Endothelial cell of umbilical vein (primary cell): ENCODE measurements around the gene ZNF462. TPM values are rescaled to one million over a fixed set of nuclear protein-coding genes. Genes with fewer than 3 reads are reported as not detected.

Experiments used
- BruUV-seq: library from RNA; stranded (reverse); fragments of 400-500 nt; replicated peaks from 2 replicates; lab custom pipeline; 2021; lab: Mats Ljungman, UMichigan
- CTCF ChIA-PET: fragments of 300-600, 350-600 bp; sonication (Branson Sonifier 250); formaldehyde crosslinking; loops from one replicate; lab custom pipeline; 2021; ENCODE audit warnings: antibody characterized with exemption, inconsistent platforms; lab: Charles Lee
- POLR2A ChIA-PET: fragments of 300-600, 350-600 bp; sonication (Branson Sonifier 250); formaldehyde crosslinking; loops from one replicate; lab custom pipeline; 2021; ENCODE audit warnings: antibody characterized with exemption, inconsistent platforms; lab: Charles Lee
- DNase-seq: peaks from one replicate; pipeline ENCODE4 v3.0.0-alpha.2; 2011; ENCODE audit warnings: low read depth, low spot score
- FAIRE-seq: peaks from 2 replicates; lab custom pipeline; 2011; peaks lifted over from hg19 to GRCh38; lab: Jason Lieb, UNC
- H2AFZ ChIP-seq: 2 replicates; pipeline ENCODE4 v1.6.0; 2012; ENCODE audit warnings: low read depth, low read length, control low read depth, inconsistent platforms
- H3K27ac ChIP-seq: 2 replicates; pipeline ENCODE4 v1.5.1; 2011; ENCODE audit warnings: low read depth, mild to moderate bottlenecking, control low read depth, low read length, moderate library complexity; ENCODE audit not compliant: insufficient read depth
- H3K27me3 ChIP-seq, 2 experiments: 2 replicates each; pipeline versions ENCODE4 v1.6.0 to v1.6.1; 2011; ENCODE audit warnings: low read length in 2 of 2, mixed read lengths in 1 of 2; ENCODE audit not compliant: control insufficient read depth in 2 of 2, insufficient read depth in 2 of 2
- H3K36me3 ChIP-seq, 2 experiments: 2 replicates in 1 of 2; 3 replicates in 1 of 2; pipeline ENCODE4 v1.5.1; 2011; ENCODE audit warnings: low read length in 2 of 2, mild to moderate bottlenecking in 1 of 2, moderate library complexity in 1 of 2; ENCODE audit not compliant: control insufficient read depth in 2 of 2, insufficient read depth in 2 of 2; ENCODE audit errors: extremely low read depth in 1 of 2
- H3K4me1 ChIP-seq: 3 replicates; pipeline ENCODE4 v1.5.1; 2011; ENCODE audit warnings: mild to moderate bottlenecking, low read length; ENCODE audit not compliant: control insufficient read depth, insufficient read depth; ENCODE audit errors: extremely low read depth
- H3K4me2 ChIP-seq: 2 replicates; pipeline ENCODE4 v1.6.1; 2011; ENCODE audit warnings: low read length, control low read depth, mixed read lengths; ENCODE audit not compliant: insufficient read depth
- H3K4me3 ChIP-seq, 3 experiments: fragments of 200-600 bp in 1 of 3; sonication (generic), shearing (Covaris generic) in 1 of 3; replicated peaks in 1 of 3; 2 replicates each; pipeline ENCODE4 v1.5.1; 2011 to 2016; ENCODE audit warnings: control low read depth in 3 of 3, low read length in 3 of 3, mild to moderate bottlenecking in 2 of 3, inconsistent platforms in 1 of 3, low read depth in 1 of 3, moderate library complexity in 1 of 3; ENCODE audit not compliant: insufficient read depth in 1 of 3
- H3K79me2 ChIP-seq: 2 replicates; pipeline ENCODE4 v1.6.0; 2012; ENCODE audit warnings: low read length, inconsistent platforms; ENCODE audit not compliant: control insufficient read depth, insufficient read depth
- H3K9ac ChIP-seq: replicated peaks from 2 replicates; pipeline ENCODE3; 2011; ENCODE audit warnings: low read length, control low read depth; ENCODE audit not compliant: insufficient read depth; ENCODE audit errors: extremely low read depth
- H3K9me1 ChIP-seq: replicated peaks from 3 replicates; pipeline ENCODE4 v1.6.0; 2011; ENCODE audit warnings: mild to moderate bottlenecking, low read length; ENCODE audit not compliant: control insufficient read depth, insufficient read depth; ENCODE audit errors: extremely low read depth
- H3K9me3 ChIP-seq: replicated peaks from 2 replicates; pipeline ENCODE4 v1.5.1; 2012; ENCODE audit warnings: low read length, inconsistent platforms; ENCODE audit not compliant: control insufficient read depth, insufficient read depth
- H4K20me1 ChIP-seq: replicated peaks from 2 replicates; pipeline ENCODE3; 2011; ENCODE audit warnings: mild to moderate bottlenecking, low read length; ENCODE audit not compliant: control insufficient read depth, insufficient read depth; ENCODE audit errors: extremely low read depth
- CTCF ChIP-seq, 2 donors: IDR thresholded peaks; 1 replicate in 1 of 2; 2 replicates in 1 of 2; pipeline ENCODE4 v1.5.1; 2011; ENCODE audit warnings: low read length in 2 of 2, mild to moderate bottlenecking in 2 of 2, moderate library complexity in 2 of 2, control low read depth in 1 of 2, inconsistent platforms in 1 of 2, low read depth in 1 of 2; ENCODE audit not compliant: insufficient read depth in 1 of 2; ENCODE audit errors: extremely low read depth in 1 of 2
- EZH2 ChIP-seq: IDR thresholded peaks from 2 replicates; pipeline ENCODE4 v1.6.1; 2012; ENCODE audit warnings: borderline replicate concordance, low read depth, mild to moderate bottlenecking, moderate library complexity, low read length, inconsistent platforms; ENCODE audit not compliant: severe bottlenecking
- FOS ChIP-seq: IDR thresholded peaks from 2 replicates; pipeline ENCODE4 v1.6.1; 2011; ENCODE audit warnings: mild to moderate bottlenecking, low read length, moderate library complexity, borderline replicate concordance; ENCODE audit not compliant: insufficient read depth
- GATA2 ChIP-seq: IDR thresholded peaks from 2 replicates; pipeline ENCODE4 v1.7.0; 2011; ENCODE audit warnings: low read depth, mild to moderate bottlenecking, moderate library complexity, mixed read lengths, low read length; ENCODE audit not compliant: insufficient read length, insufficient read depth
- JUN ChIP-seq: IDR thresholded peaks from 2 replicates; pipeline ENCODE4 v1.6.1; 2011; ENCODE audit warnings: borderline replicate concordance, low read depth; ENCODE audit not compliant: insufficient read length, insufficient read depth
- MYC ChIP-seq: IDR thresholded peaks from one replicate; pipeline ENCODE4 v1.6.1; 2011; ENCODE audit warnings: mild to moderate bottlenecking, low read depth, low read length
- POLR2A ChIP-seq: IDR thresholded peaks from 2 replicates; pipeline ENCODE4 v1.6.1; 2012; ENCODE audit warnings: low read depth, mild to moderate bottlenecking, control low read depth, low read length
- POLR2AphosphoS5 ChIP-seq: IDR thresholded peaks from 2 replicates; pipeline ENCODE4 v1.6.1; 2012; ENCODE audit warnings: low read depth, mild to moderate bottlenecking, control low read depth, low read length, moderate library complexity; ENCODE audit not compliant: insufficient read depth
- dilution Hi-C: fragments of 300-500 bp; cut with MboI; formaldehyde crosslinking; loops from one replicate; pipeline ENCODE4 v1.15.0; 2019; ENCODE audit warnings: low sequenced_read_pairs; ENCODE audit not compliant: extremely low pct_ligation_motif_present
- intact Hi-C: fragments of 100-400 bp; cut with micrococcal nuclease; formaldehyde crosslinking; loops from one replicate; pipeline ENCODE4 v1.10.0; 2022
- polyA plus RNA-seq, 4 experiments: library from polyadenylated mRNA; depleted of rRNA in 3 of 4; stranded (reverse) in 3 of 4; unstranded in 1 of 4; fragments of >200 nt; gene quantifications; 2 replicates each; pipeline versions ENCODE4 v1.2.1 to v1.2.3, GENCODE V29; 2011 to 2012; ENCODE audit warnings: missing spikeins in 1 of 4
- total RNA-seq: library from RNA; stranded (reverse); gene quantifications from 2 replicates; pipeline ENCODE4 v1.2.3, GENCODE V29; 2021
- TF ChIP-seq, protein P1 (sequence below): IDR thresholded peaks from 2 replicates; pipeline ENCODE4 v1.6.1; 2011; ENCODE audit not compliant: insufficient read depth, insufficient read length

ZNF462 gene
- total and polyA plus RNA-seq, 2 donors (not counting 3 experiments of a cell fraction or from before 2014, with no cell fraction given), result 6.2 to 24.7 TPM

DNA sequence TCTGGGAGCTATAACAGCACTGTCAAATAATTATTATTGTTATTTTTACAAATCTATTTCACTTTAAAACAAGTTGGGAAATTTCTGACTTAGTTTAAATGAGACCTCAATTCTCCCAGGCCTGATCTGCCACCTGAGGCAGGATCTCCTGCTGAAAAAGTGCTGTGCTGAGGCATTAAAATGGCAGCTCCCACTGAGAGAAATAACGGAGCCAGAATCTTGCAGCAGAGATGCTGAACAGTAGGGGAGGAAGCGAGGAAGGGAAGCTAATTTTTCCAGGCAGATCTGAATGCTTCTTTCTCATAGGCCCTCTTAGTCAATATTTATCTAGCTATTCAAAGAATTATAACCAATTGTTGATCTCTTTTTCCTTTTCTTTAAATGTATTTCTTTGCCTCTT lies 196.3 kb downstream of the ZNF462 start:
- DNase-seq (no peak), FAIRE-seq (no peak)
- Histone ChIP-seq H3K4me1 (no peaks in the 10 kb centered on the region), H3K4me3 (no peak overlapping the region), H2AFZ (no peak overlapping the region), H3K27me3 (no peaks in the 10 kb centered on the region), H3K9me3 (no peaks in the 10 kb centered on the region), H3K9ac (no peak overlapping the region), H3K36me3 (no peaks in the 10 kb centered on the region), H3K4me2 (no peak overlapping the region), H3K9me1 (no peaks in the 10 kb centered on the region), H4K20me1 (no peaks in the 10 kb centered on the region), H3K79me2 (no peaks in the 10 kb centered on the region), H3K27ac (no peak overlapping the region)
- ChIA-PET POLR2A (no interaction called here), CTCF (interaction anchor here (0.9 to 1.7 kb wide), 3 partner anchors 9 to 20 kb away, joined by 3 read pairs; no protein-coding TSS in a partner anchor)
- dilution Hi-C loops (no loop called here), intact Hi-C loops (no loop called here)
- TF ChIP-seq CTCF (IDR thresholded peaks at IDR 0.05; ENCODE audit: extremely low read depth in 1 of 2, insufficient read depth in 1 of 2, low read depth in 1 of 2, low read length in 2 of 2) (no peak), POLR2AphosphoS5 (no peak), FOS (no peak), MYC (no peak), JUN (no peak), GATA2 (no peak), EZH2 (no peak), POLR2A (no peak)
- TF ChIP-seq, protein P1, sequence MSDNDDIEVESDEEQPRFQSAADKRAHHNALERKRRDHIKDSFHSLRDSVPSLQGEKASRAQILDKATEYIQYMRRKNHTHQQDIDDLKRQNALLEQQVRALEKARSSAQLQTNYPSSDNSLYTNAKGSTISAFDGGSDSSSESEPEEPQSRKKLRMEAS, result no peak
- no TSS peak for BruUV-seq
